Loucy (cell line): Measurements from ENCODE around the gene MRPS26.
"Not testable (repeated sequence)": the region's sequence is repeated elsewhere in the genome, so short reads cannot be mapped to it uniquely, and the experiment has no call there.

Source experiments
- H2AFZ ChIP-seq: fragments of 200-600 bp; sonication (generic); 2 replicates; pipeline ENCODE4 v1.6.0; 2016; ENCODE audit warnings: antibody characterized with exemption, mild to moderate bottlenecking, low read length, moderate library complexity
- H3F3A ChIP-seq: fragments of 200-600 bp; 2 replicates; pipeline ENCODE4 v1.6.0; 2016; ENCODE audit warnings: antibody characterized with exemption, low read depth, mild to moderate bottlenecking
- H3K27me3 ChIP-seq: fragments of 200-600 bp; sonication (generic); 2 replicates; pipeline ENCODE4 v1.6.1; 2014; ENCODE audit warnings: low read length, mild to moderate bottlenecking; ENCODE audit not compliant: insufficient read depth, poor library complexity, severe bottlenecking
- H3K36me3 ChIP-seq: fragments of 200-600 bp; sonication (generic); 2 replicates; pipeline ENCODE4 v1.6.1; 2016; ENCODE audit warnings: low read length; ENCODE audit not compliant: insufficient read depth
- H3K4me1 ChIP-seq: fragments of 200-600 bp; sonication (generic); 2 replicates; pipeline ENCODE4 v1.5.1; 2014; ENCODE audit warnings: low read length, mild to moderate bottlenecking; ENCODE audit not compliant: insufficient read depth, poor library complexity, severe bottlenecking
- H3K4me2 ChIP-seq: fragments of 200-600 bp; sonication (generic); 2 replicates; pipeline ENCODE4 v1.6.0; 2014; ENCODE audit warnings: antibody characterized with exemption, low read length, low read depth, mild to moderate bottlenecking; ENCODE audit not compliant: poor library complexity, severe bottlenecking
- H3K4me3 ChIP-seq: fragments of 200-600 bp; sonication (generic); 2 replicates; pipeline ENCODE4 v1.5.1; 2014; ENCODE audit warnings: low read length, mild to moderate bottlenecking, mixed read lengths; ENCODE audit not compliant: poor library complexity, severe bottlenecking
- H3K79me2 ChIP-seq: fragments of 200-600 bp; sonication (generic); 2 replicates; pipeline ENCODE4 v1.6.1; 2014; ENCODE audit warnings: low read length; ENCODE audit not compliant: insufficient read depth
- H3K9ac ChIP-seq: fragments of 200-600 bp; sonication (generic); 2 replicates; pipeline ENCODE4 v1.6.0; 2014; ENCODE audit warnings: mild to moderate bottlenecking, low read depth, low read length, moderate library complexity; ENCODE audit not compliant: poor library complexity, severe bottlenecking
- H3K9me2 ChIP-seq: fragments of 200-600 bp; sonication (generic); replicated peaks from 2 replicates; pipeline ENCODE4 v1.6.1; 2016; ENCODE audit warnings: low read depth, low read length, mixed read lengths
- H3K9me3 ChIP-seq: fragments of 200-600 bp; sonication (generic); 2 replicates; pipeline ENCODE4 v1.6.1; 2014; ENCODE audit warnings: mild to moderate bottlenecking, antibody characterized with exemption, low read length, low read depth; ENCODE audit not compliant: insufficient read depth
- H4K20me1 ChIP-seq: fragments of 200-600 bp; sonication (generic); 2 replicates; pipeline ENCODE4 v1.6.0; 2014; ENCODE audit warnings: antibody characterized with exemption, low read length, mild to moderate bottlenecking; ENCODE audit not compliant: insufficient read depth, poor library complexity, severe bottlenecking
- EZH2phosphoT487 ChIP-seq: fragments of 200-600 bp; IDR thresholded peaks from 2 replicates; pipeline ENCODE4 v1.6.1; 2018; ENCODE audit warnings: antibody characterized with exemption, mild to moderate bottlenecking, moderate library complexity, borderline replicate concordance
- TF ChIP-seq, protein P1 (sequence below): fragments of 200-600 bp; sonication (generic); conservative IDR thresholded peaks from 2 replicates; pipeline ENCODE4 v1.5.1; 2014; ENCODE audit warnings: mild to moderate bottlenecking, antibody characterized with exemption, low read length

Gene MRPS26

DNA sequence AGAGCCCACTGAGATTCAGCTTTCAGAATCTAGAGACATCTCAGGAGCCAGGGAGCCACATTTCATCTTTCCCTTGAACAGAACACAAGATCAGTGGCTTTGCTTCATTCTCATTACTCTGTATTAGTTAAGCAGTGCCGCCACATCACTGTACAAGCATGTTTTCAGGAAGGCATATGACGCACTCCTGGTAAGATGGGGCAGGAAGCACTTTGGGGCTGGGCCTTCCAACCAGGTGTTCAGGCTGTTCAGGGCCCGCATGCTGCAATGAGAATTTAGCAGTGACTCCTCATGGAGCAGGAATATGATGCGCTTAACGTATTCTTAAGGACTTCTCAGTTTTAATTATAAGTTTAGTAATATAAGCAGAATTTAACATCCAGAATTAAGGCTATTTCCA lies 32.1 kb upstream of the MRPS26 start:
- Histone ChIP-seq H3K27me3 (no peaks in the 10 kb centered on the region), H4K20me1 (no peaks in the 10 kb centered on the region), H3K4me2 (no peak overlapping the region), H3K4me3 (no peak overlapping the region), H3K79me2 (no peaks in the 10 kb centered on the region), H3F3A (no peaks in the 10 kb centered on the region), H3K9ac (no peak overlapping the region), H2AFZ (no peak overlapping the region), H3K9me2 (no peaks in the 10 kb centered on the region), H3K9me3 (no peaks in the 10 kb centered on the region), H3K4me1 (no peaks in the 10 kb centered on the region), H3K36me3 (peaks cover 10% of the 10 kb centered on the region)
- no peak for TF ChIP-seq EZH2phosphoT487
- TF ChIP-seq, protein P1, sequence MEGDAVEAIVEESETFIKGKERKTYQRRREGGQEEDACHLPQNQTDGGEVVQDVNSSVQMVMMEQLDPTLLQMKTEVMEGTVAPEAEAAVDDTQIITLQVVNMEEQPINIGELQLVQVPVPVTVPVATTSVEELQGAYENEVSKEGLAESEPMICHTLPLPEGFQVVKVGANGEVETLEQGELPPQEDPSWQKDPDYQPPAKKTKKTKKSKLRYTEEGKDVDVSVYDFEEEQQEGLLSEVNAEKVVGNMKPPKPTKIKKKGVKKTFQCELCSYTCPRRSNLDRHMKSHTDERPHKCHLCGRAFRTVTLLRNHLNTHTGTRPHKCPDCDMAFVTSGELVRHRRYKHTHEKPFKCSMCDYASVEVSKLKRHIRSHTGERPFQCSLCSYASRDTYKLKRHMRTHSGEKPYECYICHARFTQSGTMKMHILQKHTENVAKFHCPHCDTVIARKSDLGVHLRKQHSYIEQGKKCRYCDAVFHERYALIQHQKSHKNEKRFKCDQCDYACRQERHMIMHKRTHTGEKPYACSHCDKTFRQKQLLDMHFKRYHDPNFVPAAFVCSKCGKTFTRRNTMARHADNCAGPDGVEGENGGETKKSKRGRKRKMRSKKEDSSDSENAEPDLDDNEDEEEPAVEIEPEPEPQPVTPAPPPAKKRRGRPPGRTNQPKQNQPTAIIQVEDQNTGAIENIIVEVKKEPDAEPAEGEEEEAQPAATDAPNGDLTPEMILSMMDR, result no peak

DNA sequence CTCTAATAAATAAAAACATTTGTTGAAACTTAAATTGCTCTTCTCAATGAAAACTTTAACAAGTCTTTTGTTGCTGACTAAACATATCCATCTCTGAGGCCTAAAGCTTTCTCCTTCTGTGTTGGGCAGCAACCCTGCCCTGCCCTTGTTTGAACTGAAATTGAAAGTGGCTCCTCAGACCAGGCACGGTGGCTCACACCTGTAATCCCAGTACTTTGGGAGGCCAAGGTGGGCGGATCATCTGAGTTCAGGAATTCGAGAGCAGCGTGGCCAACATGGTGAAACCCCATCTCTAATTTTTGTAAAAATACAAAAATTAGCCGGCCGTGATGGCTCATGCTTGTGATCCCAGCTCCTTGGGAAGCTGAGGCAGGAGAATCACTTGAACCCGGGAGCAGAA lies 31.7 kb upstream of the MRPS26 start:
- H3F3A ChIP-seq, result no peaks in the 10 kb centered on the region
- H3K9ac ChIP-seq, result no peak overlapping the region
- H2AFZ ChIP-seq, result no peak overlapping the region
- no peaks in the 10 kb centered on the region for H3K9me2 ChIP-seq
- no peaks in the 10 kb centered on the region for H3K4me1 ChIP-seq
- H3K9me3 ChIP-seq, result no peaks in the 10 kb centered on the region
- peaks cover 10% of the 10 kb centered on the region for H3K36me3 ChIP-seq
- no peaks in the 10 kb centered on the region for H3K79me2 ChIP-seq
- no peak overlapping the region for H3K4me2 ChIP-seq
- H4K20me1 ChIP-seq, result no peaks in the 10 kb centered on the region
- no peaks in the 10 kb centered on the region for H3K27me3 ChIP-seq
- no peak overlapping the region for H3K4me3 ChIP-seq
- TF ChIP-seq EZH2phosphoT487, result no peak
- TF ChIP-seq, protein P1, result no peak

DNA sequence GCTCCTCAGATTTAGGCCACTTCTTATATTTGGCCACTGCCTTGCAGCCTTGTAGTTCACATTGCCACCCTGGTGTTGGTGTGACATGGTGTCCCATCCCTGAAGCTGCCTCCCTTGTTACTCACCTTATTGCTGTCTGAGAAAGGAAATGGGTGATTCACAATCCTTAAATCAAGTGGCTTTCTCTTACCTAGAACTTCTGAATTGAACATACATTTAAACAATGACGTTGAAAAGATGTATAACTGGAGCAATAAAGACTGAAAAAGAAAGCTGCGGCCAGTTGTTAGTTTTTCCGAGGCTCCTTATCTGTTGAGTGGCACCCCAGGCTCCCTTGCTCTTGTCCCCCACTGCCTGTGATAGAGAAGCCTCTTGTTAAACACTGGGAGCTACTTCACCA lies 31.2 kb upstream of the MRPS26 start:
- Histone ChIP-seq H3K4me1 (no peaks in the 10 kb centered on the region), H4K20me1 (no peaks in the 10 kb centered on the region), H3K79me2 (no peaks in the 10 kb centered on the region), H3K9me3 (no peaks in the 10 kb centered on the region), H3F3A (no peaks in the 10 kb centered on the region), H2AFZ (no peak overlapping the region), H3K36me3 (peaks cover 10% of the 10 kb centered on the region), H3K4me3 (no peak overlapping the region), H3K9ac (no peak overlapping the region), H3K4me2 (no peak overlapping the region), H3K27me3 (no peaks in the 10 kb centered on the region), H3K9me2 (no peaks in the 10 kb centered on the region)
- no peak for TF ChIP-seq EZH2phosphoT487
- TF ChIP-seq, protein P1, result no peak

DNA sequence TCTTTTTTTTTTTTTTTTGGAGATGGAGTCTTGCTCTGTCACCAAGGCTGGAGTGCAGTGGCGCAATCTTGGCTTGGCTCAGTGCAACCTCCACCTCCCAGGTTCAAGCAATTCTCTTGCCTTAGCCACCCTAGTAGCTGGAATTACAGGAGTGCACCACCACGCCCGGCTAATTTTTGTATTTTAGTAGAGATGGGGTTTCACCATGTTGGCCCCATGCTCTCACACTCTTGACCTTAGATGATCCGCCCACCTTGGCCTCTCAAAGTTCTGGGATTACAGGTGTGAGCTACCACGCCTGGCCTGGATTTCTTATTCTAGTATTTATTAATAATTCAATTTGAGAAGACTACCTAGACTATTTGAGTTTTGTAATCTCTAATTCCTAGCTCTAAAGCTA lies 30.6 kb upstream of the MRPS26 start:
- H3K4me2 ChIP-seq, H2AFZ ChIP-seq, H3K9ac ChIP-seq, H3K4me1 ChIP-seq, H3K9me3 ChIP-seq, H3K79me2 ChIP-seq, H3K27me3 ChIP-seq, H3F3A ChIP-seq, H3K4me3 ChIP-seq, H4K20me1 ChIP-seq, H3K36me3 ChIP-seq, H3K9me2 ChIP-seq: not testable (repeated sequence)
